Head of caudate nucleus (tissue), 42 donors: Measurements from ENCODE around the gene NFIX.
"Not testable (repeated sequence)": the region's sequence is repeated elsewhere in the genome, so short reads cannot be mapped to it uniquely, and the experiment has no call there.

ENCODE experiments used
- DNase-seq, 42 donors: peaks; one replicate each; pipeline versions ENCODE4 v3.0.0 to v3.0.0-alpha.2; 2020 to 2021; ENCODE audit warnings: mixed read lengths in 7 of 42
- intact Hi-C: fragments of 100-400 bp; cut with DNase I; formaldehyde crosslinking; loops from one replicate; pipeline ENCODE4 v1.15.0; 2022

NFIX gene

DNA sequence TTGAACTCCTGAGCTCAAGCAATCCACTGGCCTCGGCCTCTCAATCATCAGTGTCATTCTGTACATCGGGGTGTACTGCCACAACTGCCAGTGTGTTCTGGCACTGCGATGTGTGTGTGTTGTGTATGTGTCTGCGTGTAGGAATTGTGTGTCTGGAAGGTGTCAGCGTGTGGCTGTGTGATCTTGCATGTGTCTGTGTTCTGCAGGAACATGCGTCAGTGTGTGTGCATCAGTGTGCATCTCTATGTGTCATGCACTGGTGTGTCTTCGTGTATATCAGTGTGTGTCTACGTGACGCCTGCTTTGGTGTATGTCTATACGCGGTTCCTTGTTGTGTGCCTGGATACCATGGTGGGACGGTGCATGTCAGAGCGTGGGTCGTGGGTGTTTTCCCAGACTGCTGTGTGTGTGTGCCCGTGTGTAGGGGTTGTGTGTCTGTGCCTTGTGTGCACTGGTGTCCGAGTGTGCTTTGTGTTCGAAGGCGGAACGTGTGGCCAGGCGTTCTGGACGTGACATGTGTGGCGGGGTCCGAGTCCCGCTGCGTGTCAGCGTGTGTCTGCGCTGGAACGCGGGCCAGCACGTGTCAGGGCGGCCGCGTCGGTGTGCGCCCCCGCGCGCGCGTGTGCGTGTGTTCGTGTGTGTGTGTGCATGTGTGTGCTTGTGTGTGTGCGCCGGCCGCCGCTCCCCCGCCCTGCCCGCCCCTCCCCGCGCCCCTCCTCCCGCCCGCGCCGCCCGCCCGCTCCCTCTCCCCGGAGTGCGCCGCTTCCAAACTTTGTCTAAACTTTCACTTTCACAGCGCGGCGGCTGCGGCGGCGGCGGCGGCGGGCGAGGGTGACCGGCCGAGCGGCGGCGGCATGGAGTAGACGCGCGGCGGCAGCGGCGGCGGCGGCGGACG is at the start of gene NFIX:
Gene NFIX (plus strand): TSS at position 775 of the 895 bp plus-strand sequence. CDS start 363 bp downstream, outside the sequence.
- DNase-seq: peak in 26 of 42 donors; percentile 35 to 82 (median 62)
- intact Hi-C loops: no loop called here

DNA sequence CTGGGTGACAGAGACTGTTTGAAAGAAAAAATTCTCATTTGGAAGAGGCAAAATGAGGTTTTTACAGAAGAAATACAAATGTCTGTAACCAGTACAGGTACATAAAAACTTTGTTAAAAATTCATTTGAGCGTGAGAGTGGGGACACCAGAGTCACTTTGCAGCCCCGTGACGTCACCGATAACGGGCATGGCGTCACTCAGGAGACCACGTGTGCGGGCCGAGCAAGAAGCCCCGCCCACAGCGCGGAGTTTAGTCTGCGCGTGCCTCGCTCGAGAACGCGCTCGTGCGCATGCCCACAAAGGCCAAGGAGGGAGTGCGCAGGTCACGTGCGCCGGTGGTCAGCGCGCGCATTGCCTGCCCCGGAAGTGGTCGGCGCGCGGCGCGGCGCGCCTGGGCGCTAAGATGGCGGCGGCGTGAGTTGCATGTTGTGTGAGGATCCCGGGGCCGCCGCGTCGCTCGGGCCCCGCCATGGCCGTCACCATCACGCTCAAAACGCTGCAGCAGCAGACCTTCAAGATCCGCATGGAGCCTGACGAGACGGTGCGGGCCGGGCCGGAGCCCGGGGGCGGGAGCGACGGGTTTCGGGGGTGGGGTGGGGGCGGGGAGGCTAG is 49.7 kb upstream of the NFIX start, which contains the start of gene RAD23A:
Gene RAD23A (plus strand): TSS at position 384 of the 613 bp plus-strand sequence. CDS start 87 bp downstream, at position 471.
- intact Hi-C loops: loop anchor here (1.0 kb wide), 1 partner anchor 26 kb away; the partner anchor contains the start of gene SYCE2
- DNase-seq: peak; percentile 84 to 97 (median 92)

DNA sequence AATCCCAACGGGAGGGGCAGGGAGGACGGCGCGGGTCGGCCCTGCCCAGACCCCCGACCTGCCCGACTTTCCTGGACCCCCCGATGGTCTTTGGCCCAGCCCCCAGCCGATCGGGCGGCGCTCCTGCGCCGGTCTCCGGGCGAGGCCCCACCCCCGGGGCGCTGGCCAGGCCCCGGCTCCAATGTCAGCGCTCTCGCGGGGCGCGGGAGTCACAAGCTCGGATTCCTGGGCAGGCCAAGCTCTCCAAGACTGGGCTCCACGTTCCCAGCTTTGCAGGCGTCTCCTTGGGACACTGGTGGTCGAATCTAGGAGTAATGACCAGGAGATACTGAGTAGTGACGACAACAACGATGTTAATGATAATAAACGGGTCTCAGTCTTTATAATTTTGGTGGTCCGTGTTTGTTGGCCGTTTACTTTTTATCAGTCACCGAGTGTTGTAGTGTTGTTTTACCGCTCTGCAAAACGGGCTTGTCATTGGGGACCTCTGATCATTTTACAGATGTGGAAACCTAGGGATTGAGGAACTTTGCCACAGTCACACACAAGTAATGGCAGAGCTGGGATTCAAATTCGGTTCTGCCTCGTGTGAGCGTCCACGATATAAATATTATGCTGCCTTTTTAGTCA is 49.1 kb upstream of the NFIX start:
- intact Hi-C loops: no loop called here
- DNase-seq: peak in 18 of 42 donors; percentile 15 to 63 (median 40)

DNA sequence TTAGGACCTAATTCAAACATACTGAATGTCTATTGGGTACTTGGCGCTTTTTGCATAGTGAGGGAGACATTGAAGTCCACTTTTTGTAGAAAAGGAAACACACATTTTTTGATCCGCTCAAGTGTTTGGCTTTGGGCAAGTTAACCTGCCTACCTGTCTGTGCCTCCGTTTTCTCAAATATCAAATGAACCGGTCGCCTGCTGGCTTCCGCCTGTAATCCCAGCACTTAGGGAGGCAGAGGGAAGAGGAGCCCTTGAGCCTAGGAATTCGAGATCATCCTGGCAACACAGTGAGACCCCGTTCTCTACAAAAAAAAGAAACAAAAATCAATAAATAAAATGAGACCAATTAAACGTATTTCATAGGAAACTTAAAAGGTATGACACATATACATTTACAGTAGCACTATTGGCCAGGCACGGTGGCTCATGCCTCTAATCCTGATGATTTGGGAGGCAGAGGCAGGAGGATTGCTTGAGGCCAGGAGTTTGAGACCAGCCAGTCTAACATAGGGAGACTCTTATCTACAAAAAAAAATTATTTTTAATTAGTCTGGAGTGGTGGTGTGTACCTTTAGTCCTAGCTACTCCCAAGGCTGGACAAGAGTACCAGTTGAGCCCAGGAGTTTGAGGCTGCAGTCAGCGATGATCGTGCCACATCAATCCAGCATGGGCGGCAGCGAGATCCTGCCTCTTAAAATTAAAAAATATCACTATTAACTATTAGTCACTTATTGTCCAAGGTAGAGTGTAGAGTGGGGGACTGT is 48.4 kb upstream of the NFIX start:
- no peak for DNase-seq
- intact Hi-C loops: no loop called here

DNA sequence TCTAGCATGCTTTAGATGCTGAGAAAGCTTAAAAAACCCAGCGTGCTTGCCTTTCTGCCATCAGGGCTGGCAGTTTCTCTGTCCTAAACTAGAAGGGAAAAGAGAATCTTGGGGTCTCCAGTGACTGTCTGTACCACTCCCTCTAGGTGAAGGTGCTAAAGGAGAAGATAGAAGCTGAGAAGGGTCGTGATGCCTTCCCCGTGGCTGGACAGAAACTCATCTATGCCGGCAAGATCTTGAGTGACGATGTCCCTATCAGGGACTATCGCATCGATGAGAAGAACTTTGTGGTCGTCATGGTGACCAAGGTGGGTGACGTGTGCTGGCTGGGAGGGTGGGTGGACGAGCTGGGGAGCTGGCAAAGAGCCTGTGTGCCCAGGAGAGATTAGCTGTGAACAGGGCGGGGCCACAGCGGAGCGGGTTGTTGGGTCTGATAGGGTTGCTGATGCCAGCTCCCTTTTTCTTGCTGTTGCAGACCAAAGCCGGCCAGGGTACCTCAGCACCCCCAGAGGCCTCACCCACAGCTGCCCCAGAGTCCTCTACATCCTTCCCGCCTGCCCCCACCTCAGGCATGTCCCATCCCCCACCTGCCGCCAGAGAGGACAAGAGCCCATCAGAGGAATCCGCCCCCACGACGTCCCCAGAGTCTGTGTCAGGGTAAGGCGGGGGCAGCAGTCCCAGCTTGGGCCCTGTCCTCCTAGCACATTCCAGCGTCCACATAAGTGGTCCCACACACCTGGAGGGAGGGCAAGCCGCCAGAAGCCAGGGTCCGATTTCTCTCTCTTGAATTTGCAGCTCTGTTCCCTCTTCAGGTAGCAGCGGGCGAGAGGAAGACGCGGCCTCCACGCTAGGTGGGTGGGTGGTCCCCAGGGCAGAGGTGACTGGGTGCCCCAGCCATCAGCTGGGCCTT is 47.3 kb upstream of the NFIX start:
- intact Hi-C loops: no loop called here
- DNase-seq: no peak

DNA sequence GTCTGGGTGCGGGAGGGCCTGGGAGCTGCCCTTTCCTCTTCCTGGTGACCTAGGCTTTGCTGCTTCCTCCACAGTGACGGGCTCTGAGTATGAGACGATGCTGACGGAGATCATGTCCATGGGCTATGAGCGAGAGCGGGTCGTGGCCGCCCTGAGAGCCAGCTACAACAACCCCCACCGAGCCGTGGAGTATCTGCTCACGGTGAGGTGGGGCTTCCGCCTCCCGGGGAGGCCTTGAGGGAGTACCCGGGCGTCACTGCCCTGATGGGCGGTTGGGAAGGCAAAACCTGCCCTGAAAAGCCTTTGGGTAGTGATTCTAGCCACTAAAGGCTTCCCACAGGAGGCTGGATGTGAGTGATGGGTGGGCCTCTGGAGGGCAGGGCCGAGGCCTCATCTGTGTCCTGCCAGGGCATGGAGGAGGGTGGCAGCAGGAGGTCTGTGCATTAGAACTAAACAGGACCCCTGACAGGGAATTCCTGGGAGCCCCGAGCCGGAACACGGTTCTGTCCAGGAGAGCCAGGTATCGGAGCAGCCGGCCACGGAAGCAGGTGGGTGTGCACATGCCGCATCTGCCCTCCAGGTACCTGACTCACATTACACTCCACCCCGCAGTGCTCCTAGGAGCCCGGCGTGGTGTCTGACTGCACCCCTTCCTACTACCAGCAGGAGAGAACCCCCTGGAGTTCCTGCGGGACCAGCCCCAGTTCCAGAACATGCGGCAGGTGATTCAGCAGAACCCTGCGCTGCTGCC is 46.5 kb upstream of the NFIX start:
- intact Hi-C loops: no loop called here
- no peak for DNase-seq

DNA sequence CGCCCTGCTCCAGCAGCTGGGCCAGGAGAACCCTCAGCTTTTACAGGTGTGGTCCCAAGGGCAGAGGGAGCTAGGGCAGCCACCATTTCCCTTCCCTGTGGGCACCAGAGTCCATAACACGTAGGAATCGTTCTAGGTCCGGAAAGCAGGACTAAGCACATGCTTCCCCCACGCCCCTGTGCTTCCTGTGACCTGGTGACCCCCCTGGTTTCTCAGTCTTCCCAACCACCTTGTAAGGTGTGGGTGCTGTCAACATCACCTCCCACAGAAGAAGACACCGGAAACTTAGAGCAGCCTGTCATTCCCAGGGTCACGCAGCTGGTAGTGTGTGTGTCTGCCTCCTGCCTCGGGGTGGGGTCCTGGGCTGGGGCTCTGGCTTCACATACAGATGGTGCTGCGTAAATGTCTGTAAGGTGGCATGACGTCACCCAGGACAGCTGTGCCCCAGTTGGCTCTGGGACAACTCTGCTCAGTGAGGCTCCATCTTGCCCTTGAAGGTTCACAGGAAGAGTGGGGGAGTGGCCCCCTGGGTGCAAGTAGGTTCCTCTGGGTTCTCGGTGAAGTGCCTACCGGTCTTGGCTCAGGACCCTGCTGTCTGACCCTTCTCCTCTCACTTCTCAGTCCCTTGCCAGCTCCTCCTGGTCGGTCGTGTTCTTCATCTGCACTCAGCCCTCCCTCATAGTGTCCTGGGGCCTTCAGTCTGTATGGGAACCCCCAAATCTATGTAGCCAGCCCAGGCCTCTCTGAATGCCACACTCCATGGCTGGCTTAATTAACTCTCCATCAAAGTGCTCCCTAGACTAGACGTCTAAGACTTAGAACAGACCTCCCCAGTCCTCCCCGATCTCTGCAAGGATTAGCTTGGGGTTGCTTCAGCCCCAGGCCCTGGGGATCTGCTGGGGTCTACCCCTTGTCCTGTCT is 45.7 kb upstream of the NFIX start:
- DNase-seq: no peak
- intact Hi-C loops: no loop called here

DNA sequence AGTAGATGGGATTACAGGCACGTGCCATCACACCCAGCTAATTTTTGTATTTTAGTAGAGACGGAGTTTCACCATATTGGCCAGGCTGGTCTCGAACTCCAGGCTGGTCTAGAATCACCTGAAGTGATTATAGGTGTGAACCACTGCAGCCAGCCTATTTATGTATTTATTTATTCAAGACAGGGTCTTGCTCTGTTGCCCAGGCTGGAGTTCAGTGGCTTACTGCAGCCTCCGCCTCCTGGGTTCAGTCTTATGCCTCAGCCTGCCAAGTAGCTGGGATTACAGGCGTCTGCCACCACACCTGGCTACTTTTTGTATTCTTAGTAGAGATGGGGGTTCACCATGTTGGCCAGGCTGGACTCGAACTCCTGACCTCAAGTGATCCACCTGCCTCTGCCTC is 43.2 kb upstream of the NFIX start:
- DNase-seq, intact Hi-C loops: not testable (repeated sequence)

DNA sequence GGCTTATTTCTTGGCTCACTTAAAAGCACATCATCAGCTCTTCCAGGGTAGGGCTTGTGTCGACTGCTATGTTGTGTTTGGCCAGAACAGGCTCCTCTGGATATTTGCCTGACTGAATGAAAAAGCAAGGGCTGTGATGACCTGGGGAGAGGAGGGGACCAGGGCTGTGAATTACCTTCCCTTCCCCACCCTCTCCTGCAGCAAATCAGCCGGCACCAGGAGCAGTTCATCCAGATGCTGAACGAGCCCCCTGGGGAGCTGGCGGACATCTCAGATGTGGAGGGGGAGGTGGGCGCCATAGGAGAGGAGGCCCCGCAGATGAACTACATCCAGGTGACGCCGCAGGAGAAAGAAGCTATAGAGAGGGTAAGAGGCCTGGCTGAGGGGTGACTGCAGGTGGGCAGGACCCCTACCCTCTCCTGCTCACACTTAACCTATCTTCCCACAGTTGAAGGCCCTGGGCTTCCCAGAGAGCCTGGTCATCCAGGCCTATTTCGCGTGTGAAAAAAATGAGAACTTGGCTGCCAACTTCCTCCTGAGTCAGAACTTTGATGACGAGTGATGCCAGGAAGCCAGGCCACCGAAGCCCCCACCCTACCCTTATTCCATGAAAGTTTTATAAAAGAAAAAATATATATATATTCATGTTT is 42.7 kb upstream of the NFIX start:
- intact Hi-C loops: no loop called here
- DNase-seq: peak in 2 of 42 donors; percentile 31 to 53

DNA sequence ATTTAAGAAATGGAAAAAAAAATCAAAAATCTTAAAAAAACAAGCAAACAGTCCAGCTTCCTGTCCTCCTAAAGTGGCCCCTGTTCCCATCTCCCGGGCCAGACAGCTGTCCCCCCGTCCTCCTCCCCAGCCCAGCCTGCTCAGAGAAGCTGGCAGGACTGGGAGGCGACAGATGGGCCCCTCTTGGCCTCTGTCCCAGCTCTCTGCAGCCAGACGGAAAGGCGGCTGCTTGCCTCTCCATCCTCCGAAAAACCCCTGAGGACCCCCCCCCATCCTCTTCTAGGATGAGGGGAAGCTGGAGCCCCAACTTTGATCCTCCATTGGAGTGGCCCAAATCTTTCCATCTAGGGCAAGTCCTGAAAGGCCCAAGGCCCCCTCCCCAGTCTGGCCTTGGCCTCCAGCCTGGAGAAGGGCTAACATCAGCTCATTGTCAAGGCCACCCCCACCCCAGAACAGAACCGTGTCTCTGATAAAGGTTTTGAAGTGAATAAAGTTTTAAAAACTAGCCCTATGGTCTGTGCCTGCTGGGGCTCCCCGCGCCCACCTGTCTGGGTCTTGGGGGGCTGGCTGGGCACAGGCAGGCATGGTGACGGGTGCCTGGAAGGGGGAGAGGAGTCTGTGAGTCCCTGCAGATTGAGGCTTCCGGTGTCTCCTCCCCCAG is 42.0 kb upstream of the NFIX start:
- peak; percentile 41 to 91 (median 74) for DNase-seq
- intact Hi-C loops: no loop called here

DNA sequence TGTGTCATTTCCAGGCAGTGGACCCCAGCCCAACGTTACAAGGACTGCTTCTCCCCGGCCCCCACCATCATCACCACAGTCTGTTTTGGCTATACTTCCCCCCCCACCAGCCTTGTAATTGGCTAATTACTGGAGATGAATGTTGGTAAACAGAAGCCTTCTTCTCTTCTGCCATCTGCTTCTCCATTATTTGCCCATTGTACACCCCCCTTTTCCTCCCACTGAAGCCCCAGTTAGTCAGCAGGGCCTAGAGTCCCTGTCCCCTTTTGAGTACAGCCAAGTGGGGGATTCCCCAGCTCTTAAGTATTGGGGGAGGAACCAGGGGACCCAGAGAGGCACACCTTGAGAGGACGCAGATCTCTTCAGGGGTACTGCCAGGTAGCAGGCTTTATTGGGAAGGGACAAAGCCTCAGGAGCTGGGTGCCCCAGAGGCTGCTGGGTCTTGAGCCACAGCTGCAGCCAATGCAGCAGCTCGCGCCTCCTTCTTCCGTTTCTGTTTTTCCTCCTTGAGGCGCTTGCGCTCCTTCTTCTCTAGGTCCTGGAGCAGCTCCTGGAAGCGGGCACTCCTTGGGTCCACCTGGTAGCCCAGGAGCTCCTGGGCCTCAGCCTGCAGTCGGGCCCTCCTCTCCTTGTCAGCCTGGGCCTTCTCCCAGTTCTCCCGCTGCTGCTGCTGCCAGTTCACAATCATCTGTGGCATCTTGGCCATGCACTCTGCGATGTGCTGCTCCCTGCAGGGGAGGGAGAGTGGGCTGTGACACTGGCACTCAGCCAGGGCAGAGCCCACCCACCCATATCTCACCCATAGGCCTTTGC is 41.3 kb upstream of the NFIX start:
- intact Hi-C loops: no loop called here
- DNase-seq: peak in 2 of 42 donors; percentile 43 to 44

DNA sequence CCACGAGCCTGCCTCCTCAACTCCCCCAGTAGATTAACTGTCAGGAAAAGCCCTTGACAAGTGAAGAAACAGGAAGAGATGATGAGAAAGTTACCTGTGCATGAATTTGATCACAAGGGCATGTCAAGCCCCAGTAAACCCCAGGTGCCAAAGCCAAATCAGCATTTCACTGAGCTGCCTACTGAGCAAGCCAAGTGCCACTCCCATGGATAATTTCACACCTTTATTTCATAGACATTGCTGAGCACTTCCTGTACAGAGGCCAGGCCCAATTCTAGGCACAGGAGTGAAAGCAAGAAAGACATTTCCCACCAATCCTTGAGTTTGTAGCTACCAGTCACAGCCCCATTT is 40.7 kb upstream of the NFIX start:
- peak in 1 of 42 donors; percentile 26 for DNase-seq
- intact Hi-C loops: no loop called here

DNA sequence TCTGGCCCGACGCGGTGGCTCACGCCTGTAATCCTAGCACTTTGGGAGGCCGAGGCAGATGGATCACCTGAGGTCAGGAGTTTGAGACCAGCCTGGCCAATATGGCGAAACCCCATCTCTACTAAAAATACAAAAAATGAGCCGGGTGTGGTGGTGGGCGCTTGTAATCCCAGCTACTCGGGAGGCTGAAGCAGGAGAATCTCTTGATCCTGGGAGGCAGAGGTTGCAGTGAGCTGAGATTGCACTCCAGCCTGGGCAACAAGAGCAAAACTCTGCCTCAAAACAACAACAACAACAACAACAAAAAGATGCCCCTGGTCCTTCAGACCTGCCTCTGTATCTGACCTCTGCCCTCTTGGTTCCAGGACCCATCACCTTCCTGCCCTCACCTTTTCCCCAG is 39.7 kb upstream of the NFIX start:
- intact Hi-C loops, DNase-seq: not testable (repeated sequence)

DNA sequence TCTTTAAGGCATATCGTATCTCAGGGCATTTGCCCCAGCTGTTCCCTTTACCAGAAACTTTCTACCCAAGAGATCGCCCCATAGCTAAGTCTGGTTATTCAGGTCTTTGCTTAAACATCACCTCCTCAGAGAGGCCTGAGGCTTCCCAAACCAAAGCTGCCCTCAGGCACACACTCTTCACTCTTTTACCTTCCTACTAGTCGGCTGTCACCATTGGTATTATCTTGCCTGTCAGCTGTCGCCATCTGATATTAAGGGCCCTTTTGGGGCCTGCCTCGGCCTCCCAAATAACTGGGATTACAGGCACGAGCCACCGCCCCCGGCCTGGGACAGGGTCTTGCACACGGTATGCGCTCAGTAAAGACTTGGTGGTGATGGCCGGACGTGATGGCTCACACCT is 39.3 kb upstream of the NFIX start:
- DNase-seq: no peak
- intact Hi-C loops: loop anchor here (2.0 kb wide), 1 partner anchor 35 kb away; no protein-coding TSS in a partner anchor
